ENCODE measurements around the gene TNFAIP8. TPM values are rescaled to one million over a fixed set of nuclear protein-coding genes. Genes with fewer than 3 reads are reported as not detected.

The TNFAIP8 gene
- total and polyA plus RNA-seq, 9 of the 15 experiments (the other 6 are each of a cell fraction or from before 2014, with no cell fraction given) = 29.9 to 52.2 (median 44.8) TPM

- TF ChIP-seq, protein P1, sequence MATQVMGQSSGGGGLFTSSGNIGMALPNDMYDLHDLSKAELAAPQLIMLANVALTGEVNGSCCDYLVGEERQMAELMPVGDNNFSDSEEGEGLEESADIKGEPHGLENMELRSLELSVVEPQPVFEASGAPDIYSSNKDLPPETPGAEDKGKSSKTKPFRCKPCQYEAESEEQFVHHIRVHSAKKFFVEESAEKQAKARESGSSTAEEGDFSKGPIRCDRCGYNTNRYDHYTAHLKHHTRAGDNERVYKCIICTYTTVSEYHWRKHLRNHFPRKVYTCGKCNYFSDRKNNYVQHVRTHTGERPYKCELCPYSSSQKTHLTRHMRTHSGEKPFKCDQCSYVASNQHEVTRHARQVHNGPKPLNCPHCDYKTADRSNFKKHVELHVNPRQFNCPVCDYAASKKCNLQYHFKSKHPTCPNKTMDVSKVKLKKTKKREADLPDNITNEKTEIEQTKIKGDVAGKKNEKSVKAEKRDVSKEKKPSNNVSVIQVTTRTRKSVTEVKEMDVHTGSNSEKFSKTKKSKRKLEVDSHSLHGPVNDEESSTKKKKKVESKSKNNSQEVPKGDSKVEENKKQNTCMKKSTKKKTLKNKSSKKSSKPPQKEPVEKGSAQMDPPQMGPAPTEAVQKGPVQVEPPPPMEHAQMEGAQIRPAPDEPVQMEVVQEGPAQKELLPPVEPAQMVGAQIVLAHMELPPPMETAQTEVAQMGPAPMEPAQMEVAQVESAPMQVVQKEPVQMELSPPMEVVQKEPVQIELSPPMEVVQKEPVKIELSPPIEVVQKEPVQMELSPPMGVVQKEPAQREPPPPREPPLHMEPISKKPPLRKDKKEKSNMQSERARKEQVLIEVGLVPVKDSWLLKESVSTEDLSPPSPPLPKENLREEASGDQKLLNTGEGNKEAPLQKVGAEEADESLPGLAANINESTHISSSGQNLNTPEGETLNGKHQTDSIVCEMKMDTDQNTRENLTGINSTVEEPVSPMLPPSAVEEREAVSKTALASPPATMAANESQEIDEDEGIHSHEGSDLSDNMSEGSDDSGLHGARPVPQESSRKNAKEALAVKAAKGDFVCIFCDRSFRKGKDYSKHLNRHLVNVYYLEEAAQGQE (IDR thresholded peaks at IDR 0.05; ENCODE audit: borderline replicate concordance) = no peak
- TF ChIP-seq, protein P1 (CRISPR knock-in tag; IDR thresholded peaks at IDR 0.05; ENCODE audit: low read depth) = no peak
- no peak for TF ChIP-seq NFATC3 (IDR thresholded peaks at IDR 0.05)
- TF ChIP-seq ZNF280B (CRISPR knock-in tag; IDR thresholded peaks at IDR 0.05) = no peak
- TF ChIP-seq CBX2 (IDR thresholded peaks at IDR 0.05; ENCODE audit: insufficient read depth, low read length, poor library complexity, severe bottlenecking) = no peak
- TF ChIP-seq TFE3 (CRISPR knock-in tag; IDR thresholded peaks at IDR 0.05) = no peak
- TF ChIP-seq HLTF (IDR thresholded peaks at IDR 0.05) = no peak
- TF ChIP-seq FOXP1 (CRISPR knock-in tag; IDR thresholded peaks at IDR 0.05) = no peak
- peak; percentile 21; the same call in 1 of the 2 replicates for TF ChIP-seq SOX6 (IDR thresholded peaks at IDR 0.05)
- TF ChIP-seq FOSL1 (tag; conservative IDR thresholded peaks at IDR 0.05) = 0 out of 2 replicates have a peak, but pooled peaks have one; percentile 13
- TF ChIP-seq MBD2 (IDR thresholded peaks at IDR 0.05; ENCODE audit: borderline replicate concordance, low read depth) = no peak; the same call in 1 of the 2 replicates
- TF ChIP-seq ZNF695 (CRISPR knock-in tag; IDR thresholded peaks at IDR 0.05) = no peak
- TF ChIP-seq SMARCA5 (IDR thresholded peaks at IDR 0.05) = no peak
- no peak for TF ChIP-seq STAG1 (CRISPR knock-in tag; IDR thresholded peaks at IDR 0.05; ENCODE audit: borderline replicate concordance)
- TF ChIP-seq BCOR (IDR thresholded peaks at IDR 0.05) = no peak
- TF ChIP-seq ZNF76 (CRISPR knock-in tag; IDR thresholded peaks at IDR 0.05; ENCODE audit: borderline replicate concordance) = no peak
- no peak for TF ChIP-seq ZBTB1 (CRISPR knock-in tag; IDR thresholded peaks at IDR 0.05; ENCODE audit: borderline replicate concordance, low read depth)
- no peak for TF ChIP-seq NONO (IDR thresholded peaks at IDR 0.05; ENCODE audit: low read depth in 2 of 2, low read length in 1 of 2)
- TF ChIP-seq ZNF263 (CRISPR knock-in tag; IDR thresholded peaks at IDR 0.05; ENCODE audit: borderline replicate concordance) = no peak
Measured at GRCh38 chr5:119417891-119418605, 62.2 kb downstream of the TNFAIP8 start (continued).
